Panc1 (cell line): ENCODE data around the gene TUFT1.

ENCODE experiments used
- CTCF ChIP-seq: fragments of 450-650 bp; IDR thresholded peaks from 2 replicates; pipeline ENCODE4 v1.5.1; 2017; ENCODE audit warnings: mild to moderate bottlenecking
- POLR2AphosphoS5 ChIP-seq: IDR thresholded peaks from 2 replicates; pipeline ENCODE4 v1.6.1; 2012; ENCODE audit warnings: mild to moderate bottlenecking, low read depth, low read length, moderate library complexity
- REST ChIP-seq, 2 experiments: IDR thresholded peaks; 2 replicates each; pipeline ENCODE4 v1.6.1; 2011 to 2012; ENCODE audit warnings: low read depth in 2 of 2, control low read depth in 1 of 2, low read length in 1 of 2, mild to moderate bottlenecking in 1 of 2, moderate library complexity in 1 of 2; ENCODE audit not compliant: insufficient read depth in 1 of 2

- no peak for TF ChIP-seq CTCF
- TF ChIP-seq REST (IDR thresholded peaks at IDR 0.05; ENCODE audit: insufficient read depth in 1 of 2, low read depth in 2 of 2, low read length in 1 of 2): no peak
- TF ChIP-seq POLR2AphosphoS5: no peak
Measured at GRCh38 chr1:151519667-151520066, 20.4 kb upstream of the TUFT1 start.
